ENCODE data around the gene ALDH4A1. TPM values are rescaled to one million over a fixed set of nuclear protein-coding genes. Genes with fewer than 3 reads are reported as not detected.

Gene ALDH4A1
- total and polyA plus RNA-seq, 12 donors: 11.3 to 46.9 (median 19.8) TPM

- Histone ChIP-seq H3K27me3 (peaks cover 6% of the 10 kb centered on the region), H3K27ac (no peak overlapping the region), H3K36me3 (replicated peaks in 1 of 2) (no peaks in the 10 kb centered on the region), H3K4me3 (no peak overlapping the region), H3K4me1 (replicated peaks in 1 of 2) (no peaks in the 10 kb centered on the region), H3K9me3 (replicated peaks in 1 of 3) (no peaks in the 10 kb centered on the region)
- DNase-seq: no peak
- 71 to 89% (median 89%) methylated on average over 2 of the region's 2 CpGs; no CpG with 5 or more reads in 1 of the 4 donors for WGBS, 4 donors
- TF ChIP-seq CTCF (IDR thresholded peaks at IDR 0.05) (no peak), POLR2A (IDR thresholded peaks at IDR 0.05) (no peak)
- intact Hi-C loops (cut with DNase I): no loop called here
Observed at GRCh38 chr1:18831656-18832055, 70.7 kb downstream of the ALDH4A1 start.

- Histone ChIP-seq H3K27ac (no peak overlapping the region), H3K4me1 (replicated peaks in 1 of 2) (no peaks in the 10 kb centered on the region), H3K36me3 (replicated peaks in 1 of 2) (no peaks in the 10 kb centered on the region), H3K9me3 (replicated peaks in 1 of 3) (no peaks in the 10 kb centered on the region), H3K4me3 (no peak overlapping the region), H3K27me3 (peaks cover 3% of the 10 kb centered on the region)
- TF ChIP-seq POLR2A (IDR thresholded peaks at IDR 0.05): no peak
- TF ChIP-seq CTCF (IDR thresholded peaks at IDR 0.05): no peak
- 50 to 60% (median 55%) methylated on average over 12 of the region's 12 CpGs for WGBS, 4 donors
- intact Hi-C loops (cut with DNase I): no loop called here
- no peak for DNase-seq
Observed at GRCh38 chr1:18830596-18830995, 71.8 kb downstream of the ALDH4A1 start.

- intact Hi-C loops (cut with DNase I): no loop called here
- no peak for DNase-seq
- H3K27ac ChIP-seq: no peak overlapping the region
- WGBS, 4 donors: 81 to 92% (median 85%) methylated on average over 1 of the region's 1 CpG
- no peaks in the 10 kb centered on the region for H3K27me3 ChIP-seq
- no peak overlapping the region for H3K4me3 ChIP-seq
- TF ChIP-seq POLR2A (IDR thresholded peaks at IDR 0.05) (no peak), CTCF (IDR thresholded peaks at IDR 0.05) (no peak)
- H3K9me3 ChIP-seq (replicated peaks in 1 of 3): no peaks in the 10 kb centered on the region
- H3K4me1 ChIP-seq (replicated peaks in 1 of 2): no peaks in the 10 kb centered on the region
- H3K36me3 ChIP-seq (replicated peaks in 1 of 2): no peaks in the 10 kb centered on the region
Observed at GRCh38 chr1:18829671-18830070, 72.7 kb downstream of the ALDH4A1 start.

GRCh38 chr1:18828224-18828623 is 74.1 kb downstream of the ALDH4A1 start:
- Histone ChIP-seq H3K4me3 (no peak overlapping the region), H3K36me3 (replicated peaks in 1 of 2) (no peaks in the 10 kb centered on the region), H3K4me1 (replicated peaks in 1 of 2) (no peaks in the 10 kb centered on the region), H3K9me3 (replicated peaks in 1 of 3) (no peaks in the 10 kb centered on the region), H3K27me3 (no peaks in the 10 kb centered on the region), H3K27ac (no peak overlapping the region)
- intact Hi-C loops (cut with DNase I): no loop called here
- no peak for DNase-seq
- WGBS, 4 donors: 45 to 58% (median 51%) methylated on average over 2 of the region's 2 CpGs
- no peak for TF ChIP-seq CTCF (IDR thresholded peaks at IDR 0.05)

Data from adrenal gland (tissue), 12 donors.